CD4-positive, alpha-beta T cell (primary cell): ENCODE measurements around the gene ABHD10. TPM values are rescaled to one million over a fixed set of nuclear protein-coding genes. Genes with fewer than 3 reads are reported as not detected.

Experiments
- ATAC-seq: fragments of 200-7000 bp; cut with Tn5 transposase; one replicate; pipeline ENCODE4 v1.10.0; 2022; ENCODE audit warnings: mild to moderate bottlenecking; ENCODE audit not compliant: poor library complexity
- CTCF ChIA-PET: fragments of 350-600 bp; sonication (Branson Sonifier 250); formaldehyde crosslinking; loops from one replicate; lab custom pipeline; 2021; ENCODE audit warnings: antibody characterized with exemption, inconsistent platforms; lab: Charles Lee
- POLR2A ChIA-PET: fragments of 350-600 bp; sonication (Branson Sonifier 250); formaldehyde crosslinking; loops from one replicate; lab custom pipeline; 2021; ENCODE audit warnings: antibody characterized with exemption, inconsistent platforms; lab: Charles Lee
- DNase-seq, 14 experiments: peaks; one replicate each; pipeline ENCODE4 v3.0.0-alpha.2; 2013 to 2020; ENCODE audit warnings: mixed read lengths in 2 of 14
- H3K27ac ChIP-seq, 2 donors: one replicate each; pipeline versions ENCODE4 v1.5.1 to v1.7.0; 2013; ENCODE audit warnings: low read length in 2 of 2, low read depth in 1 of 2, mild to moderate bottlenecking in 1 of 2
- H3K27me3 ChIP-seq, 2 experiments: 1 replicate in 1 of 2; 2 replicates in 1 of 2; pipeline versions ENCODE4 v1.6.1 to v1.7.0; 2013; ENCODE audit warnings: low read length in 2 of 2, control low read depth in 1 of 2, mild to moderate bottlenecking in 1 of 2, moderate library complexity in 1 of 2; ENCODE audit not compliant: insufficient read depth in 2 of 2, control insufficient read depth in 1 of 2
- H3K36me3 ChIP-seq: one replicate; pipeline ENCODE4 v1.6.1; 2013; ENCODE audit warnings: low read length, control low read depth; ENCODE audit not compliant: insufficient read depth
- H3K4me1 ChIP-seq: one replicate; pipeline ENCODE4 v1.6.1; 2013; ENCODE audit warnings: low read length, control low read depth; ENCODE audit not compliant: insufficient read depth
- H3K4me3 ChIP-seq: one replicate; pipeline ENCODE4 v1.5.1; 2013; ENCODE audit warnings: mild to moderate bottlenecking, low read length, moderate library complexity
- H3K9me3 ChIP-seq, 2 experiments: 1 replicate in 1 of 2; 2 replicates in 1 of 2; pipeline versions ENCODE4 v1.6.1 to v1.7.0; 2013; ENCODE audit warnings: low read length in 2 of 2, mild to moderate bottlenecking in 2 of 2, control low read depth in 1 of 2, moderate library complexity in 1 of 2; ENCODE audit not compliant: control insufficient read depth in 1 of 2, insufficient read depth in 1 of 2
- H3K27ac Mint-ChIP-seq: one replicate; pipeline ENCODE4 v1.8.0; 2020; ENCODE audit warnings: mixed read lengths
- H3K27me3 Mint-ChIP-seq: one replicate; pipeline ENCODE4 v1.8.0; 2021; ENCODE audit warnings: mixed read lengths
- H3K36me3 Mint-ChIP-seq: one replicate; pipeline ENCODE4 v1.8.0; 2021; ENCODE audit warnings: low read depth, mixed read lengths
- H3K4me1 Mint-ChIP-seq: one replicate; pipeline ENCODE4 v1.8.0; 2021; ENCODE audit warnings: low read depth, mixed read lengths
- H3K4me3 Mint-ChIP-seq: one replicate; pipeline ENCODE4 v1.8.0; 2020; ENCODE audit warnings: mild to moderate bottlenecking, mixed read lengths
- H3K9me3 Mint-ChIP-seq: one replicate; pipeline ENCODE4 v1.8.0; 2020; ENCODE audit warnings: mixed read lengths
- CTCF ChIP-seq: fragments of 200-600 bp; IDR thresholded peaks from one replicate; pipeline ENCODE4 v1.8.0; 2022; ENCODE audit warnings: antibody characterized with exemption, mild to moderate bottlenecking
- intact Hi-C, 2 experiments: fragments of 100-400 bp; cut with DNase I in 1 of 2; cut with micrococcal nuclease in 1 of 2; formaldehyde crosslinking; loops; one replicate each; pipeline versions ENCODE4 v1.15.1 to v1.9.0; 2023 to 2025; cut with DNase I, micrococcal nuclease
- total RNA-seq, 174 experiments: library from RNA in 2 of 174; stranded (reverse) in 2 of 174; gene quantifications; one replicate each; pipeline ENCODE4 v1.2.3 and lab custom pipeline; 2021 to 2026

Gene ABHD10
- total RNA-seq, 2 experiments from 2014 or later = 28.2 to 32.5 TPM

- ChIA-PET POLR2A (interaction anchor here (1.2 kb wide), 1 partner anchor 17 kb away, joined by 3 read pairs; no protein-coding TSS in a partner anchor), CTCF (no interaction called here)
- no peaks in the 10 kb centered on the region for H3K27me3 ChIP-seq
- no peak overlapping the region for H3K4me3 Mint-ChIP-seq
- no peaks in the 10 kb centered on the region for H3K27me3 Mint-ChIP-seq
- ATAC-seq (no peak), DNase-seq (no peak)
- no peaks in the 10 kb centered on the region for H3K36me3 Mint-ChIP-seq
- H3K9me3 Mint-ChIP-seq = no peaks in the 10 kb centered on the region
- H3K4me3 ChIP-seq = no peak overlapping the region
- peaks cover 10% of the 10 kb centered on the region for H3K4me1 Mint-ChIP-seq
- H3K4me1 ChIP-seq = peaks cover 8% of the 10 kb centered on the region
- no peak overlapping the region for H3K27ac ChIP-seq
- intact Hi-C loops = no loop called here
- no peaks in the 10 kb centered on the region for H3K36me3 ChIP-seq
- no peaks in the 10 kb centered on the region for H3K9me3 ChIP-seq
- no peak overlapping the region for H3K27ac Mint-ChIP-seq
- TF ChIP-seq CTCF = no peak
Observed at GRCh38 chr3:112017091-112017490, 38.3 kb downstream of the ABHD10 start.

- ChIA-PET POLR2A (no interaction called here), CTCF (interaction anchor here (1.0 kb wide), 1 partner anchor 25 kb away, joined by 3 read pairs; no protein-coding TSS in a partner anchor)
- Mint-ChIP-seq H3K27ac (no peak overlapping the region), H3K36me3 (no peaks in the 10 kb centered on the region), H3K9me3 (no peaks in the 10 kb centered on the region), H3K27me3 (no peaks in the 10 kb centered on the region), H3K4me3 (no peak overlapping the region), H3K4me1 (peaks cover 6% of the 10 kb centered on the region)
- H3K27me3 ChIP-seq = no peaks in the 10 kb centered on the region
- no peak overlapping the region for H3K27ac ChIP-seq
- TF ChIP-seq CTCF = no peak
- DNase-seq = no peak
- intact Hi-C loops = no loop called here
- no peaks in the 10 kb centered on the region for H3K36me3 ChIP-seq
- ATAC-seq = no peak
- H3K4me3 ChIP-seq = no peak overlapping the region
- H3K4me1 ChIP-seq = no peaks in the 10 kb centered on the region
- peaks cover 0 to 4% of the 10 kb centered on the region in 2 experiments for H3K9me3 ChIP-seq
Observed at GRCh38 chr3:112018712-112019111, 39.9 kb downstream of the ABHD10 start.

- no peak overlapping the region for H3K4me3 ChIP-seq
- intact Hi-C loops = no loop called here
- no peaks in the 10 kb centered on the region for H3K27me3 ChIP-seq
- ChIA-PET POLR2A (interaction anchor here (0.6 kb wide), 1 partner anchor 1403 kb away, joined by 3 read pairs; no protein-coding TSS in a partner anchor), CTCF (no interaction called here)
- Mint-ChIP-seq H3K27me3 (no peaks in the 10 kb centered on the region), H3K4me1 (no peaks in the 10 kb centered on the region), H3K9me3 (no peaks in the 10 kb centered on the region), H3K27ac (no peak overlapping the region), H3K36me3 (no peaks in the 10 kb centered on the region), H3K4me3 (no peak overlapping the region)
- peaks cover 0 to 4% of the 10 kb centered on the region in 2 experiments for H3K9me3 ChIP-seq
- DNase-seq = no peak
- no peak for TF ChIP-seq CTCF
- no peaks in the 10 kb centered on the region for H3K36me3 ChIP-seq
- H3K4me1 ChIP-seq = no peaks in the 10 kb centered on the region
- no peak for ATAC-seq
- no peak overlapping the region for H3K27ac ChIP-seq
Observed at GRCh38 chr3:112019716-112020115, 40.9 kb downstream of the ABHD10 start.
